Measurements from ENCODE around the gene NUF2. TPM values are rescaled to one million over a fixed set of nuclear protein-coding genes. Genes with fewer than 3 reads are reported as not detected.
"Not testable (repeated sequence)": the region's sequence is repeated elsewhere in the genome, so short reads cannot be mapped to it uniquely, and the experiment has no call there.

The NUF2 gene
- total RNA-seq, 1 experiment from 2014 or later: 30.7 TPM

GRCh38 chr1:163320891-163321290 lies 863 bp upstream of the NUF2 start:
- H2BK12ac ChIP-seq (ENCODE audit: insufficient read length, low read depth, low read length): no peak overlapping the region
- no CpG with 5 or more reads among the region's 3 CpGs for WGBS (ENCODE audit: extremely low coverage, insufficient read length, low lambda C conversion rate)
- H3K9me3 ChIP-seq (ENCODE audit: control insufficient read depth, low read depth, low read length): no peaks in the 10 kb centered on the region
- H4K20me1 ChIP-seq (ENCODE audit: control insufficient read depth, insufficient read depth, insufficient read length): no peaks in the 10 kb centered on the region
- H3K23ac ChIP-seq (ENCODE audit: insufficient read length, low read depth, low read length): no peak overlapping the region
- no peaks in the 10 kb centered on the region for H3K4me1 ChIP-seq (ENCODE audit: insufficient read depth, low read length)
- H4K8ac ChIP-seq (replicated peaks; ENCODE audit: insufficient read length, low read depth, low read length): no peak overlapping the region
- H3K27me3 ChIP-seq (ENCODE audit: insufficient read depth, low read length): no peaks in the 10 kb centered on the region
- peaks cover 4% of the 10 kb centered on the region for H3K79me1 ChIP-seq (ENCODE audit: insufficient read depth, low read depth, low read length, poor library complexity, severe bottlenecking)
- Mint-ChIP-seq H3K4me1 (peaks cover 7 to 8% of the 10 kb centered on the region in 2 experiments), H3K36me3 (ENCODE audit: insufficient read depth in 1 of 3, low read depth in 3 of 3) (peaks cover 0 to 4% (median 1%) of the 10 kb centered on the region in 3 experiments; a peak in 2 of 7 replicates), H3K4me3 (peak overlapping the region; percentile 83 to 97), H3K27me3 (ENCODE audit: low read depth) (no peaks in the 10 kb centered on the region), H3K9me3 (no peaks in the 10 kb centered on the region; a peak in 1 of 5 replicates), H3K27ac (peak overlapping the region in 2 of 3 experiments; percentile 42 to 99; a peak in 5 of 7 replicates)
- H2AK5ac ChIP-seq (ENCODE audit: insufficient read length, low read length): no peak overlapping the region
- TF ChIP-seq CTCF (conservative IDR thresholded peaks at IDR 0.05): no peak
- H3K18ac ChIP-seq (ENCODE audit: insufficient read length, low read depth, low read length): peak overlapping the region; percentile 19
- no peak overlapping the region for H3K56ac ChIP-seq (ENCODE audit: insufficient read length, low read depth, low read length)
- peak overlapping the region; percentile 95 for H3K9ac ChIP-seq (ENCODE audit: extremely low read depth, insufficient read length, low read length)
- H4K5ac ChIP-seq (ENCODE audit: insufficient read length, low read depth, low read length): peak overlapping the region; percentile 63
- H3K4me2 ChIP-seq (ENCODE audit: insufficient read depth, insufficient read length, low read length): peak overlapping the region; percentile 90
- no peak overlapping the region for H3K4ac ChIP-seq (ENCODE audit: low read depth, low read length)
- H3T11ph ChIP-seq (ENCODE audit: low read length): no peak overlapping the region
- DNase-seq: no peak
- no peak overlapping the region for H2BK120ac ChIP-seq (ENCODE audit: low read depth, low read length, poor library complexity, severe bottlenecking)
- peak overlapping the region; percentile 23 for H2BK5ac ChIP-seq (ENCODE audit: insufficient read length, low read length)
- peak overlapping the region; percentile 66 for H3K27ac ChIP-seq (ENCODE audit: insufficient read length, low read depth, low read length)
- 0 out of 2 replicates have a peak, but pooled peaks cover 3% of the 10 kb centered on the region for H3K79me2 ChIP-seq (ENCODE audit: insufficient read depth, low read length)
- peak overlapping the region; percentile 18; the same call in 1 of the 2 replicates for H3K14ac ChIP-seq (ENCODE audit: insufficient read depth, low read length)
- no peak overlapping the region for H2BK20ac ChIP-seq (ENCODE audit: low read depth, low read length, poor library complexity, severe bottlenecking)
- no peak overlapping the region for H2AFZ ChIP-seq (ENCODE audit: low read length)
- H4K91ac ChIP-seq (ENCODE audit: insufficient read length, low read depth, low read length): no peak overlapping the region
- H3K23me2 ChIP-seq (ENCODE audit: insufficient read length, low read depth, low read length, poor library complexity, severe bottlenecking): peaks cover 2% of the 10 kb centered on the region
- H2BK15ac ChIP-seq (ENCODE audit: low read depth, low read length): no peak overlapping the region

- not testable (repeated sequence) for H2BK12ac ChIP-seq (ENCODE audit: insufficient read length, low read depth, low read length); H2BK120ac ChIP-seq (ENCODE audit: low read depth, low read length, poor library complexity, severe bottlenecking); H3K23me2 ChIP-seq (ENCODE audit: insufficient read length, low read depth, low read length, poor library complexity, severe bottlenecking); H3K27ac ChIP-seq (ENCODE audit: insufficient read length, low read depth, low read length); H3K9me3 Mint-ChIP-seq; H3K14ac ChIP-seq (ENCODE audit: insufficient read depth, low read length); H3K56ac ChIP-seq (ENCODE audit: insufficient read length, low read depth, low read length); H3K79me1 ChIP-seq (ENCODE audit: insufficient read depth, low read depth, low read length, poor library complexity, severe bottlenecking); H4K91ac ChIP-seq (ENCODE audit: insufficient read length, low read depth, low read length); H3K9me3 ChIP-seq (ENCODE audit: control insufficient read depth, low read depth, low read length); H3T11ph ChIP-seq (ENCODE audit: low read length); H2AK5ac ChIP-seq (ENCODE audit: insufficient read length, low read length); H2AFZ ChIP-seq (ENCODE audit: low read length); H2BK15ac ChIP-seq (ENCODE audit: low read depth, low read length); H3K9ac ChIP-seq (ENCODE audit: extremely low read depth, insufficient read length, low read length); H2BK20ac ChIP-seq (ENCODE audit: low read depth, low read length, poor library complexity, severe bottlenecking); H3K4ac ChIP-seq (ENCODE audit: low read depth, low read length); H2BK5ac ChIP-seq (ENCODE audit: insufficient read length, low read length); DNase-seq; H3K23ac ChIP-seq (ENCODE audit: insufficient read length, low read depth, low read length); H3K4me1 ChIP-seq (ENCODE audit: insufficient read depth, low read length); H3K27ac Mint-ChIP-seq; H3K18ac ChIP-seq (ENCODE audit: insufficient read length, low read depth, low read length); H3K79me2 ChIP-seq (ENCODE audit: insufficient read depth, low read length); H3K4me1 Mint-ChIP-seq; H4K5ac ChIP-seq (ENCODE audit: insufficient read length, low read depth, low read length); H3K27me3 Mint-ChIP-seq (ENCODE audit: low read depth); H4K20me1 ChIP-seq (ENCODE audit: control insufficient read depth, insufficient read depth, insufficient read length); H4K8ac ChIP-seq (replicated peaks; ENCODE audit: insufficient read length, low read depth, low read length); H3K27me3 ChIP-seq (ENCODE audit: insufficient read depth, low read length)
- WGBS (ENCODE audit: extremely low coverage, insufficient read length, low lambda C conversion rate): no CpG with 5 or more reads among the region's 3 CpGs
- peak overlapping the region; percentile 22 to 83; a peak in 4 of 5 replicates for H3K4me3 Mint-ChIP-seq
- peak overlapping the region; percentile 84 for H3K4me2 ChIP-seq (ENCODE audit: insufficient read depth, insufficient read length, low read length)
- H3K36me3 Mint-ChIP-seq (ENCODE audit: insufficient read depth in 1 of 3, low read depth in 3 of 3): peaks cover 1 to 13% (median 10%) of the 10 kb centered on the region in 3 experiments; a peak in 5 of 7 replicates
Observed at GRCh38 chr1:163323339-163323738, 1.6 kb downstream of the NUF2 start.

Data from H9 (cell line).